GM10266 (cell line): ENCODE results near the gene AMBRA1.

Experiments used
- DNase-seq: peaks from one replicate; pipeline ENCODE4 v3.0.0; 2012; ENCODE audit errors: extremely low spot score
- CTCF ChIP-seq: IDR thresholded peaks from 2 replicates; pipeline ENCODE4 v1.5.1; 2012; ENCODE audit warnings: mild to moderate bottlenecking, low read depth; ENCODE audit not compliant: control insufficient read depth, insufficient read depth; ENCODE audit errors: missing control alignments

AMBRA1 gene

GRCh38 chr11:46445920-46446771, 147.7 kb downstream of the AMBRA1 start:
- TF ChIP-seq CTCF, result no peak
- DNase-seq, result peak; percentile 16

- peak; percentile 18 for DNase-seq
- no peak for TF ChIP-seq CTCF
Observed at GRCh38 chr11:46445192-46445919, 148.5 kb downstream of the AMBRA1 start.

GRCh38 chr11:46444305-46444704, 149.5 kb downstream of the AMBRA1 start:
- no peak for TF ChIP-seq CTCF
- DNase-seq, result no peak

GRCh38 chr11:46438211-46438610, 155.6 kb downstream of the AMBRA1 start:
- DNase-seq, result no peak
- TF ChIP-seq CTCF, result no peak

GRCh38 chr11:46437122-46437689, 156.6 kb downstream of the AMBRA1 start:
- no peak for TF ChIP-seq CTCF

GRCh38 chr11:46436113-46436512, 157.7 kb downstream of the AMBRA1 start:
- no peak for TF ChIP-seq CTCF
- DNase-seq, result no peak

More at GRCh38 chr11:46437122-46437689, 156.6 kb downstream of the AMBRA1 start:
- no peak for DNase-seq
